Caco-2 (cell line): ENCODE data around the gene LRRC8C. TPM values are rescaled to one million over a fixed set of nuclear protein-coding genes. Genes with fewer than 3 reads are reported as not detected.

Experiments used
- BruUV-seq: library from RNA; stranded (reverse); fragments of 400-500 nt; replicated peaks from 2 replicates; lab custom pipeline; 2021; lab: Mats Ljungman, UMichigan
- CTCF ChIA-PET: fragments of 300-600 bp; sonication (Branson Sonifier 250); formaldehyde crosslinking; loops from one replicate; lab custom pipeline; 2022; ENCODE audit warnings: antibody characterized with exemption; lab: Charles Lee
- POLR2A ChIA-PET: fragments of 300-600 bp; sonication (Branson Sonifier 250); formaldehyde crosslinking; loops from one replicate; lab custom pipeline; 2022; ENCODE audit warnings: antibody characterized with exemption; lab: Charles Lee
- DNase-seq, 2 experiments: peaks; one replicate each; pipeline versions ENCODE4 v3.0.0 to v3.0.0-alpha.2; 2020 to 2022
- H3K27me3 ChIP-seq: replicated peaks from 2 replicates; pipeline ENCODE4 v1.6.0; 2011; ENCODE audit warnings: low read length; ENCODE audit not compliant: control insufficient read depth, insufficient read depth
- H3K36me3 ChIP-seq: 2 replicates; pipeline ENCODE4 v1.5.1; 2011; ENCODE audit warnings: low read length; ENCODE audit not compliant: control insufficient read depth, insufficient read depth
- H3K4me1 ChIP-seq: fragments of 250-450 bp; sonication (Bioruptor Pico); 2 replicates; pipeline ENCODE4 v1.5.1; 2020; ENCODE audit warnings: mild to moderate bottlenecking
- H3K4me3 ChIP-seq: 2 replicates; pipeline ENCODE4 v1.5.1; 2011; ENCODE audit warnings: low read depth, mild to moderate bottlenecking, control low read depth, low read length
- H3K9me3 ChIP-seq: fragments of 250-450 bp; sonication (Bioruptor Pico); 2 replicates; pipeline ENCODE4 v1.5.1; 2020; ENCODE audit warnings: mild to moderate bottlenecking, moderate library complexity
- H3K27ac Mint-ChIP-seq: one replicate; pipeline ENCODE4 v1.8.0; 2022; ENCODE audit warnings: mixed read lengths; ENCODE audit not compliant: unreplicated experiment
- H3K27me3 Mint-ChIP-seq: one replicate; pipeline ENCODE4 v1.8.0; 2022; ENCODE audit warnings: mixed read lengths; ENCODE audit not compliant: insufficient read depth, unreplicated experiment
- H3K36me3 Mint-ChIP-seq: one replicate; pipeline ENCODE4 v1.8.0; 2022; ENCODE audit warnings: mild to moderate bottlenecking, mixed read lengths; ENCODE audit not compliant: insufficient read depth, unreplicated experiment
- H3K4me1 Mint-ChIP-seq: one replicate; pipeline ENCODE4 v1.8.0; 2022; ENCODE audit warnings: low read depth, mixed read lengths; ENCODE audit not compliant: unreplicated experiment
- H3K4me3 Mint-ChIP-seq: one replicate; pipeline ENCODE4 v1.8.0; 2022; ENCODE audit warnings: mild to moderate bottlenecking, moderate library complexity, mixed read lengths; ENCODE audit not compliant: unreplicated experiment
- H3K9me3 Mint-ChIP-seq: one replicate; pipeline ENCODE4 v1.8.0; 2022; ENCODE audit warnings: mixed read lengths; ENCODE audit not compliant: unreplicated experiment
- intact Hi-C: fragments of 100-400 bp; cut with micrococcal nuclease; formaldehyde crosslinking; loops from one replicate; pipeline ENCODE4 v1.10.0; 2022; ENCODE audit not compliant: unreplicated experiment
- total RNA-seq: library from RNA; stranded (reverse); gene quantifications from 2 replicates; pipeline ENCODE4 v1.2.3, GENCODE V29; 2022
- TF ChIP-seq, protein P1 (sequence below), 2 experiments: fragments of 200-600 bp in 1 of 2; IDR thresholded peaks; 1 replicate in 1 of 2; 2 replicates in 1 of 2; pipeline versions ENCODE4 v1.5.1 to v1.8.0; 2011 to 2022; ENCODE audit warnings: antibody characterized with exemption in 1 of 2, control low read depth in 1 of 2, inconsistent platforms in 1 of 2, low read depth in 1 of 2, low read length in 1 of 2, mild to moderate bottlenecking in 1 of 2, moderate library complexity in 1 of 2; ENCODE audit not compliant: insufficient read depth in 1 of 2, severe bottlenecking in 1 of 2, unreplicated experiment in 1 of 2

The LRRC8C gene
- total RNA-seq, 1 experiment from 2014 or later: 0.11 TPM

DNA sequence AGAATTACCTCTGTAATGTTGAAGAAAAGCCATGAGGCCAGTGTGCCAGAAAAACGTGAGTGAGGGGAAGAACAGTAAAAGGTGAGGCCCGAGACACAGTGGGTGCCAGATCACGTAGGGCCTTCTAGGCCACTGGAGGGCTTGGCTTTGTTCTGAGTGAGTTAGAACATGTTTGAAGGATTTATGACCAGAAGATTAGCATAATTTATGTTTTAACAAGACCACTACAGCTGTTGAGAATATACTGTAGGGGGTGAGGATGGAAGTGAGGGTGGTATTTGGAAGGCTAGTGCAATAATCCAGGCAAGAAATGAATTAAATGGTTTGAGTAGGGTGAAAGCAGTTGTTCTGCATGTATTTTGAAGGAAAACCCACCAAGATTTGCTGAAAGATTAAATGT is 56.3 kb downstream of the LRRC8C start:
- CTCF ChIA-PET: no interaction called here
- H3K4me1 ChIP-seq: no peaks in the 10 kb centered on the region
- H3K9me3 Mint-ChIP-seq: no peaks in the 10 kb centered on the region
- DNase-seq: no peak
- peaks cover 5% of the 10 kb centered on the region for H3K27me3 Mint-ChIP-seq
- TF ChIP-seq, protein P1, sequence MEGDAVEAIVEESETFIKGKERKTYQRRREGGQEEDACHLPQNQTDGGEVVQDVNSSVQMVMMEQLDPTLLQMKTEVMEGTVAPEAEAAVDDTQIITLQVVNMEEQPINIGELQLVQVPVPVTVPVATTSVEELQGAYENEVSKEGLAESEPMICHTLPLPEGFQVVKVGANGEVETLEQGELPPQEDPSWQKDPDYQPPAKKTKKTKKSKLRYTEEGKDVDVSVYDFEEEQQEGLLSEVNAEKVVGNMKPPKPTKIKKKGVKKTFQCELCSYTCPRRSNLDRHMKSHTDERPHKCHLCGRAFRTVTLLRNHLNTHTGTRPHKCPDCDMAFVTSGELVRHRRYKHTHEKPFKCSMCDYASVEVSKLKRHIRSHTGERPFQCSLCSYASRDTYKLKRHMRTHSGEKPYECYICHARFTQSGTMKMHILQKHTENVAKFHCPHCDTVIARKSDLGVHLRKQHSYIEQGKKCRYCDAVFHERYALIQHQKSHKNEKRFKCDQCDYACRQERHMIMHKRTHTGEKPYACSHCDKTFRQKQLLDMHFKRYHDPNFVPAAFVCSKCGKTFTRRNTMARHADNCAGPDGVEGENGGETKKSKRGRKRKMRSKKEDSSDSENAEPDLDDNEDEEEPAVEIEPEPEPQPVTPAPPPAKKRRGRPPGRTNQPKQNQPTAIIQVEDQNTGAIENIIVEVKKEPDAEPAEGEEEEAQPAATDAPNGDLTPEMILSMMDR (IDR thresholded peaks at IDR 0.05; ENCODE audit: insufficient read depth in 1 of 2, low read depth in 1 of 2, low read length in 1 of 2, severe bottlenecking in 1 of 2, unreplicated experiment in 1 of 2): no peak
- H3K4me3 Mint-ChIP-seq: no peak overlapping the region
- no peaks in the 10 kb centered on the region for H3K4me1 Mint-ChIP-seq
- intact Hi-C loops: no loop called here
- POLR2A ChIA-PET: no interaction called here
- no peaks in the 10 kb centered on the region for H3K27me3 ChIP-seq
- no peaks in the 10 kb centered on the region for H3K36me3 ChIP-seq
- H3K36me3 Mint-ChIP-seq: no peaks in the 10 kb centered on the region
- no peaks in the 10 kb centered on the region for H3K9me3 ChIP-seq
- no peak overlapping the region for H3K27ac Mint-ChIP-seq
- H3K4me3 ChIP-seq: no peak overlapping the region
- no TSS peak for BruUV-seq

DNA sequence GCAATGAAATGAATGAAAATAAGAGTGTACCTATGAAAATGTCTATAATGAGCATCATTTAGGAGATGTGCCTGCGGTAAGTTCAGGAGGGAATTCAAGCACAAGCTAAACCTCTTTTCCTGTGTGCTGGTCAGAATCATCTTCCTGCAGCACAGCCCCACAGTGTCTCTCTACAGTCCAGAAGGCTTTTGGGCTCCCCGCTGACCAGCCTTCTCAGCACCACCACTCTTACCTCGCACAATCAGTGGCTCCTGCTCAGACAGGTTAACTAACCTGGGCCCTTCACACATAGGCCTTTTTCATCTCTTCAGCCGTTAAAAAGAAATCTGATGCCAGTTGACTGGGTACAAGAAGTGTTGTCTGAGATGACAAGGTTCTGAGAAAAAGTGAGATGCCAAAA is 57.7 kb downstream of the LRRC8C start:
- Mint-ChIP-seq H3K27me3 (peaks cover 3% of the 10 kb centered on the region), H3K36me3 (no peaks in the 10 kb centered on the region), H3K9me3 (no peaks in the 10 kb centered on the region), H3K4me3 (no peak overlapping the region), H3K27ac (no peak overlapping the region), H3K4me1 (no peaks in the 10 kb centered on the region)
- DNase-seq: no peak
- POLR2A ChIA-PET: no interaction called here
- Histone ChIP-seq H3K9me3 (no peaks in the 10 kb centered on the region), H3K4me3 (no peak overlapping the region), H3K4me1 (no peaks in the 10 kb centered on the region), H3K36me3 (no peaks in the 10 kb centered on the region), H3K27me3 (no peaks in the 10 kb centered on the region)
- TF ChIP-seq, protein P1 (IDR thresholded peaks at IDR 0.05; ENCODE audit: insufficient read depth in 1 of 2, low read depth in 1 of 2, low read length in 1 of 2, severe bottlenecking in 1 of 2, unreplicated experiment in 1 of 2): no peak
- intact Hi-C loops: no loop called here
- BruUV-seq: no TSS peak
- CTCF ChIA-PET: no interaction called here

DNA sequence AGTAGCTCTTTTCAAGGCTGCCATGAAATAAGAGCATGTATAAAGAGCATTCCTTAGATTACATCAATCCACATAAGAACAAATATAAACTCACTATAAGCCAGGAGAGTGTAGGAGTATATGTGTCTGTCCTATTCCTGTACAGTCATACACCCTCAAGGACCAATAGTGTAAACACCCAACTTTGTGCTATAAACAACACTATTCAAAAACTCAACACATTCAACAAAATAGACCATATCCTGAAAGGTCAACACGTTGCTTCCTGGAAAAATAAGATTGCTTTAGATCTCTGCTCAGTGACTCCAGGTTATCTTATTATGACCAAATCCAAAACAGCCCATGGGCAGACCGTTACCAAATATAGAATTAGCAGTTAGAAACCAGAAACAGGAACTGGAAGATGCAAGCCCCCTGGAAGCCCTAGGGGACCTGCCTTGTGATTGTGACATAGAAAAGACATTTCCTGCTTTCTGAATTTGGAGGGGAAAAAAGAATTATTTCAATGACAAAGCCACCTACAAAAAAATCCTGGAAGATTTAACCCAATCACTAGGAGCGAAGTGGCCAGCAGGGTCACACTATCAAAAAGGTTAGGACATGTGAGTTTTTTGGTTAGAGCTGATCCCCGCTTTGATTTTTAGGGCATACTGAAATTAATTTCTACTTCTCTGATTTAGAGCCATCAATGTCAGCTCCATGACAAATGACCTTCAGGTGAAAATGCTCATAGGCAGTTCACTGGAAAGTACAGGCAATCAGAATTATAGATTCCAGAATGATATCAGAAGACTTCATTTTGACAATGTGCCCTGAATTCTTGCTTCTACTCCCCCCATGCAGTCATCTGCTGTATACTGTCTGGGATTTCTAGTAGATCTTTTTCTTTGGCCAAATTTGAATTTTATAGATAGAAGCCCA is 59.9 kb downstream of the LRRC8C start:
- CTCF ChIA-PET: no interaction called here
- no peaks in the 10 kb centered on the region for H3K36me3 ChIP-seq
- POLR2A ChIA-PET: no interaction called here

More for the DNA sequence above, 59.9 kb downstream of the LRRC8C start:
- H3K9me3 ChIP-seq: no peaks in the 10 kb centered on the region
- Mint-ChIP-seq H3K4me1 (no peaks in the 10 kb centered on the region), H3K27ac (no peak overlapping the region), H3K4me3 (no peak overlapping the region), H3K36me3 (no peaks in the 10 kb centered on the region), H3K27me3 (peaks cover 3% of the 10 kb centered on the region), H3K9me3 (no peaks in the 10 kb centered on the region)
- H3K4me1 ChIP-seq: no peaks in the 10 kb centered on the region
- intact Hi-C loops: no loop called here
- TF ChIP-seq, protein P1 (IDR thresholded peaks at IDR 0.05; ENCODE audit: insufficient read depth in 1 of 2, low read depth in 1 of 2, low read length in 1 of 2, severe bottlenecking in 1 of 2, unreplicated experiment in 1 of 2): no peak
- DNase-seq: no peak
- no peaks in the 10 kb centered on the region for H3K27me3 ChIP-seq
- BruUV-seq: no TSS peak
- no peak overlapping the region for H3K4me3 ChIP-seq
